MCF 10A (cell line): ENCODE data around the gene SLC16A7. TPM values are rescaled to one million over a fixed set of nuclear protein-coding genes. Genes with fewer than 3 reads are reported as not detected.

Experiments used
- BruUV-seq: library from RNA; stranded (reverse); fragments of 400-500 nt; replicated peaks from 2 replicates; lab custom pipeline; 2021; lab: Mats Ljungman, UMichigan
- CTCF ChIA-PET: fragments of 300-600 bp; sonication (Branson Sonifier 250); formaldehyde crosslinking; extraction: SDS; loops from one replicate; lab custom pipeline; 2021; ENCODE audit warnings: antibody characterized with exemption, inconsistent platforms; lab: Yijun Ruan, JAX
- POLR2A ChIA-PET: fragments of 300-600, 350-650 bp; sonication (Branson Sonifier 250); formaldehyde crosslinking; extraction: SDS; loops from one replicate; lab custom pipeline; 2020; ENCODE audit warnings: antibody characterized with exemption, inconsistent platforms; lab: Yijun Ruan, JAX
- DNase-seq: peaks from one replicate; pipeline ENCODE4 v3.0.0-alpha.2; 2018; ENCODE audit not compliant: unreplicated experiment
- H3K27ac Mint-ChIP-seq: one replicate; pipeline ENCODE4 v1.8.0; 2022; ENCODE audit warnings: mild to moderate bottlenecking, low read depth, mixed read lengths; ENCODE audit not compliant: unreplicated experiment
- H3K27me3 Mint-ChIP-seq: one replicate; pipeline ENCODE4 v1.8.0; 2022; ENCODE audit warnings: mixed read lengths; ENCODE audit not compliant: insufficient read depth, unreplicated experiment
- H3K36me3 Mint-ChIP-seq: one replicate; pipeline ENCODE4 v1.8.0; 2022; ENCODE audit warnings: mild to moderate bottlenecking, moderate library complexity, mixed read lengths; ENCODE audit not compliant: insufficient read depth, unreplicated experiment
- H3K4me1 Mint-ChIP-seq: one replicate; pipeline ENCODE4 v1.8.0; 2022; ENCODE audit warnings: mixed read lengths; ENCODE audit not compliant: insufficient read depth, unreplicated experiment
- H3K4me3 Mint-ChIP-seq: one replicate; pipeline ENCODE4 v1.8.0; 2022; ENCODE audit warnings: mild to moderate bottlenecking, moderate library complexity, mixed read lengths; ENCODE audit not compliant: unreplicated experiment
- H3K9me3 Mint-ChIP-seq: one replicate; pipeline ENCODE4 v1.8.0; 2022; ENCODE audit warnings: mixed read lengths; ENCODE audit not compliant: unreplicated experiment
- intact Hi-C: fragments of 100-400 bp; cut with micrococcal nuclease; formaldehyde crosslinking; loops from 2 replicates; pipeline ENCODE4 v1.14.1; 2022
- total RNA-seq: library from RNA; stranded (reverse); gene quantifications from 2 replicates; pipeline ENCODE4 v1.2.3, GENCODE V29; 2022
- TF ChIP-seq, protein P1 (sequence below): fragments of 200-600 bp; IDR thresholded peaks from one replicate; pipeline ENCODE4 v1.8.0; 2022; ENCODE audit warnings: antibody characterized with exemption, mild to moderate bottlenecking; ENCODE audit not compliant: unreplicated experiment

The SLC16A7 gene
- total RNA-seq, 1 experiment from 2014 or later = 32.6 TPM

- TF ChIP-seq, protein P1, sequence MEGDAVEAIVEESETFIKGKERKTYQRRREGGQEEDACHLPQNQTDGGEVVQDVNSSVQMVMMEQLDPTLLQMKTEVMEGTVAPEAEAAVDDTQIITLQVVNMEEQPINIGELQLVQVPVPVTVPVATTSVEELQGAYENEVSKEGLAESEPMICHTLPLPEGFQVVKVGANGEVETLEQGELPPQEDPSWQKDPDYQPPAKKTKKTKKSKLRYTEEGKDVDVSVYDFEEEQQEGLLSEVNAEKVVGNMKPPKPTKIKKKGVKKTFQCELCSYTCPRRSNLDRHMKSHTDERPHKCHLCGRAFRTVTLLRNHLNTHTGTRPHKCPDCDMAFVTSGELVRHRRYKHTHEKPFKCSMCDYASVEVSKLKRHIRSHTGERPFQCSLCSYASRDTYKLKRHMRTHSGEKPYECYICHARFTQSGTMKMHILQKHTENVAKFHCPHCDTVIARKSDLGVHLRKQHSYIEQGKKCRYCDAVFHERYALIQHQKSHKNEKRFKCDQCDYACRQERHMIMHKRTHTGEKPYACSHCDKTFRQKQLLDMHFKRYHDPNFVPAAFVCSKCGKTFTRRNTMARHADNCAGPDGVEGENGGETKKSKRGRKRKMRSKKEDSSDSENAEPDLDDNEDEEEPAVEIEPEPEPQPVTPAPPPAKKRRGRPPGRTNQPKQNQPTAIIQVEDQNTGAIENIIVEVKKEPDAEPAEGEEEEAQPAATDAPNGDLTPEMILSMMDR = no peak
- ChIA-PET CTCF (interaction anchor here (0.9 to 1.9 kb wide), 4 partner anchors 9 to 29 kb away, joined by 3 to 5 read pairs (median 4); no protein-coding TSS in a partner anchor), POLR2A (interaction anchor here (1.7 kb wide), 1 partner anchor 12 kb away, joined by 4 read pairs; no protein-coding TSS in a partner anchor)
- Mint-ChIP-seq H3K9me3 (no peaks in the 10 kb centered on the region), H3K4me1 (peaks cover 7% of the 10 kb centered on the region), H3K4me3 (no peak overlapping the region), H3K27me3 (no peaks in the 10 kb centered on the region), H3K36me3 (no peaks in the 10 kb centered on the region), H3K27ac (no peak overlapping the region)
- no peak for DNase-seq
- intact Hi-C loops = no loop called here
- BruUV-seq = no TSS peak
Measured at GRCh38 chr12:59636945-59637691, 41.3 kb downstream of the SLC16A7 start.

DNA sequence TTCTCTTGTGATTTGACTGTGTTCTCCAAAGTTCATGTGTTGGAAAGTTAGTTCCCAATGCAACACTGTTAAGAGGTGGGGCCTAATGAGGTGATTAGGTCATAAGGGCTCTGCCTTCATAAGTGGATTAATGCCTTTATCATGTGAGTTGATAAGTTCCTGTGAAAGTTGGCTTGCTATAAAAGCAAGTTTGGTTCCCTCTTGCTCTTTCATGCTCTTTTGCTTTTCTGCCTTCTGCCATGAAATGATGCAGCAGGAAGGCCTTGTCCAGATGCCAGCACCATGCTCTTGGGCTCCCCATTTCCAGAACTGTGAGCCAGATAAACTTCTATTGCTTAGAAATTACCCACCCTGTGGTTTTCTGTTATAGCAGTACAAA is 41.9 kb downstream of the SLC16A7 start:
- Mint-ChIP-seq H3K4me3 (no peak overlapping the region), H3K36me3 (no peaks in the 10 kb centered on the region), H3K27ac (no peak overlapping the region), H3K9me3 (no peaks in the 10 kb centered on the region), H3K4me1 (peaks cover 3% of the 10 kb centered on the region), H3K27me3 (no peaks in the 10 kb centered on the region)
- TF ChIP-seq, protein P1 = no peak
- POLR2A ChIA-PET = interaction anchor here (1.7 kb wide), 1 partner anchor 12 kb away, joined by 4 read pairs; no protein-coding TSS in a partner anchor
- DNase-seq = no peak
- no TSS peak for BruUV-seq
- CTCF ChIA-PET = interaction anchor here (0.9 to 1.9 kb wide), 3 partner anchors 9 to 28 kb away, joined by 3 to 5 read pairs (median 5); no protein-coding TSS in a partner anchor
- intact Hi-C loops = no loop called here

- no peak for DNase-seq
- intact Hi-C loops = no loop called here
- BruUV-seq = no TSS peak
- TF ChIP-seq, protein P1 = no peak
- ChIA-PET POLR2A (interaction anchor here (0.7 to 1.2 kb wide), 3 partner anchors 10 to 199 kb away, joined by 3 read pairs; no protein-coding TSS in a partner anchor), CTCF (no interaction called here)
- Mint-ChIP-seq H3K4me3 (no peak overlapping the region), H3K36me3 (no peaks in the 10 kb centered on the region), H3K4me1 (peaks cover 13% of the 10 kb centered on the region), H3K27ac (no peak overlapping the region), H3K27me3 (no peaks in the 10 kb centered on the region), H3K9me3 (peaks cover 8% of the 10 kb centered on the region)
Measured at GRCh38 chr12:59643550-59643949, 47.7 kb downstream of the SLC16A7 start.

- Mint-ChIP-seq H3K27ac (no peak overlapping the region), H3K27me3 (no peaks in the 10 kb centered on the region), H3K36me3 (no peaks in the 10 kb centered on the region), H3K4me3 (no peak overlapping the region), H3K4me1 (peaks cover 19% of the 10 kb centered on the region), H3K9me3 (peaks cover 8% of the 10 kb centered on the region)
- ChIA-PET CTCF (interaction anchor here (1.4 kb wide), 1 partner anchor 10 kb away, joined by 3 read pairs; no protein-coding TSS in a partner anchor), POLR2A (interaction anchor here (1.0 kb wide), 1 partner anchor 42 kb away, joined by 3 read pairs; no protein-coding TSS in a partner anchor)
- no TSS peak for BruUV-seq
- DNase-seq = no peak
- intact Hi-C loops = no loop called here
- TF ChIP-seq, protein P1 = no peak
Measured at GRCh38 chr12:59645242-59645641, 49.4 kb downstream of the SLC16A7 start.
